HG03025 (cell line): ENCODE results near the gene BID.
A peak's percentile ranks its signal among the peaks of the same experiment; 100 is the strongest.
"Not testable (repeated sequence)": the region's sequence is repeated elsewhere in the genome, so short reads cannot be mapped to it uniquely, and the experiment has no call there.

Source experiments
- ATAC-seq: cut with Tn5 transposase; IDR thresholded peaks from one replicate; pipeline ENCODE4 v1.9.1; 2021; ENCODE audit warnings: mild to moderate bottlenecking, moderate library complexity; ENCODE audit not compliant: unreplicated experiment, low FRiP score

Gene BID

DNA sequence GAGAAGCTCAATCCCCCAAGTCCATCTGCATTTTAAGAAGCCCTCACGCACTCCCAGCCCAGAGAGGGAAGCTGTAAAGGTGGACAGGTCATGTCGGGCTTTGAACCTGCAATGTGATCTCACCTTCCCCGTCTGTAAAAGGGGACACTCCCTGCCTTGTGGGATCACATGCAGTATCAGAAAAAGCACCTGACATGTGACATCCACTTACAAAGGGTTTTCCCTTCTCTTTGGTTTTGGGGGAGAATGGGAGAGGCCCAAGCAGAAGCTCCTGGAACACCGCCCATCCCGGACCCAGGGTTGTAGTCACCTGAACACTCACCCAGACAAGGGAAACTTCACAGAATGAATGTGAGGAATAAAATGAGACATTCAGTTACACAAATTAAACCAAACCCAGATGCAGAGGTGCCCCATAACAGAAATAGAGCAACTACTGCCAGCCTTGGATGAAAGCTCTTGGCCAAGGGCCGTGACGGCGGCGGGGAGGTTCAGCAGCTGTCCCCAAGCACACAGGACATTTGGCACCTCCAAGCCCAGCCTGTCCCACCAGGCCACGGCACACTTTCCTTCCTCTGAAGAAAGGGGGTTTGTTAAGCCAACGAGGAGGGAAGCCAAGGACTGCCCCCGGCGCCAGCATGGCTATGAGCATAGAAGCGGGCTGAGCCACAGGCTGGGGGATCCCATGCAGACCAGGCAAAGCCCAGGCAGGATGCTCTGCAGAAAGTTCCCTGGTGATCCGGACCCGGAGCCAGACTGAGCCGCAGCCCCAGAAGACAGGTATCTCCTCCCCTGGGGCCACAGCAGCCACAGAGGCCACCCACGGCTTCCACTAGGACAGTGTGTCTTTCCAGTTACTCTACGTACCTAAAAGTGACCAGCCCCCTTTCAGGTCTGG is 3.8 kb downstream of the BID start:
- ATAC-seq, result no peak

DNA sequence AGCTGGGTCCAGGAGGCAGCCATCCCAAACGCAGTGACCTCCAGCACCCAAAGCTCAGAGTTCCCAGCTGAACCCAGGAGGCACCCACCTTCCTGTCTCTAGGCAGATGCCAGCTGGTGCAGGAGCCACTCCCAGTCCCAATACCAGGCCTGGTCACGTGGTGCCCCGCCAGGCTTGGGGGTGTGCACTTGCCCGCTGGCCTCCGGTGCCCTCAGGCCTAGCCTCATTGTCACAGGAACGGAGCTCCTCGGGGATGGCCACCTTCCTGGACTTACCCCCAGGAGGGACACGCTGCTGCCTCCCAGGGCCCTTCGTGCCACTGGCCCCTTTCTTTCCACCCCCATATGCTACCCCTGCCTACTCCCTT is 4.6 kb downstream of the BID start:
- ATAC-seq, result no peak

DNA sequence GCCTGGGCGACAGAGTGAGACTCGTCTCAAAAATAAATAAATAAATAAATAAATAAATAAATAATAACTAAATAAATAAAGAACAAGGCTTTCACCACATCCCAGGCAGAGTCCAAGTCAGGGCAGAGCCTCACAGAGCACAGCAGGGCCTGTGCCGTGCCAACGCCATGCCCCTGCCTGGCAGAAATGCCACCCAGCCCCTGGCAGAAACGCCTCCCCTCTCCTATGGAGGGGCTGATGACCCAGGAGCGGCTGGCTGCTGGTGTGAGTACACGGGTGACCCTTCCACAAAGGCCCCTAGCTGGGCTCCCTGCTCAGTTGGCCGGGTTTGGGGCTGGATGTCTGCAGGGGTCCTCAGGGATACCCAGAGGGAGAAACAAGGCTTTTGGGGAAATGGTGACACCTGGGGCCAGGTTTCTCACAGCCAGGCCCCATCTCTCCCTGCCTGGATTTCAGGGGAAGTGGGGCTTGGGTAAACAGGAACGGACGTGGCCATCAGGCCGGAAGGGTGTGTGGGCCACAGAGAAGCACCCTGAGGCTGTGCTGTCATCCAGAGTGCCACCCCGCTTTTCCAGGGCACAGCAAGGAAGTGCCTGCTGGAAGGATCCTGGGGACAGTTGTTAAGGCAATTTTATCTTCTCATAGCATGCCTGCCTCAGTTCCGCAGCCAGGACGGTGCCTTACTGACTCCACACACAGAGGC is 5.1 kb downstream of the BID start:
- no peak for ATAC-seq

DNA sequence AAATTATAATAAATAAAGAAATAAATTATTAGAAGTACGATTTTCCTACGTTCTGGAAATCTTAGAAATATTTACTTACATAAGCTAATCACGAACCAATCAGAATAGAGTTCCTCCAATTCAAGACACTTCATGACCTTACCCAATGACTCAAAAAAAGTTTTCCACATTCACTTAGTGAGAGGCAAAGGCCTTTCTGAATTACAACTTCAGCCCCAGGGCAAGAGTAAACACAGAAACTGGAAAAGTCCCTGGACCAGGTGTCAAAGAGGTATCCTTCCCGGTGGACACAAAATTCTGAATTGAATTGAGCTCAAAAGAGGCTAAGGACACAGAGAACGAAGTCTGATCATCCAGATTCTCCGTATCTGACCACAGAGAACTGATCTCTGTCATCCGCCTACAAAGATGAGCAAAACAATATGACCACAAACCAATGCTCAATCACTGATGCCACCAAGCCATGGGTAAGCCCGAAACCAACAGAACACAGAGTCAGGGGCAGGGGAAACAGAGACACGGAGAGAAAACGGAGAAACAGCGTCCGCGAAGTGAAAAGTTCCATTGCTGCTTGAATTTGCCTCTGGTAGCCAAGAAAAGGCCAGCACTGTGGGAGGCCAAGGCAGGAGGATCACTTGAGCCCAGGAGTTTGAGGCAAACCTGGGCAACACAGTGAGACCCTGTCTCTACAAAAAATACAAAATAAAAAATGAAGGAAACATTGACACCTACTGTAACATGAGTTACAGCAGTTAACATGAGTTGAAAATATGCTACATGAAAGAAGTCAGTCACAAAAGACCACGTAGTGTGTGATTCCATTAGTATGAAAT is 6.8 kb downstream of the BID start:
- peak; percentile 48 for ATAC-seq

DNA sequence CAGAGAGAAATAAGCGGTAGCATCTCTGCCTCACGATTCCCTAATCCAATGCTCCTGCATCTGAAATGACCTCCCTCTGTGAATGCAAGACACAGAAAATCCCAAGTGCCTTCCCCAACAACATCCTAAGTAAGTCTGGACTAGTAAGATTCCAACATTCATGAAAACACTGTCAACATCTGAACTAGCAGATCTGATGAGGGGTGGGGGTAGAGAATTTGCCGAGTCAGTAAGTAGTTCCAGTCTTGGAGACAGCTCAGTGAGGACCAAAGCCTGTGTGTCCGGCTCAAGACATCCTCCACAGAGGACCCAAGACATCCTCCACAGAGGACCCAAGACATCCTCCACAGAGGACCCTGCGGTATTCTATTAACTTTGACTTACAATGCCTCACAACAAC is 9.4 kb downstream of the BID start:
- not testable (repeated sequence) for ATAC-seq

DNA sequence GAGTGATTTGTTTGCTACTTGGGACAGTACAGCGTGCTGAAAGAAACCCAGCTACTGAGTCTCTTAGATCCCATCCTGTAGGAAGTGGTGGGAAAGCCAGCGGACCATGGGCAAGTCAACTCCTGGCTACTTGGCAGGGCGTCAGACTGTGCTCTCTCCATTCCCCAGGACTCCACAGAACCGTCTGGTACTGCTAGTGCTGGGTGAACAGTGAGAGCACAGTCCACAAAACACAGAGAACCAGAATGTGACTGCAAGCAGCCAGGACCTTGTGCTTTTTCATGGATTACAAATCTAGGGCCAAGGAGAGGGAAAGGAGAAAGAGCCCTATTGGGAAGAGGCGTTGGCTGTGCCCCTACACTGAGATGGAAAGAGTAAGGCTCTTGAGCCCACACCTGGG is 10.2 kb downstream of the BID start:
- no peak for ATAC-seq

DNA sequence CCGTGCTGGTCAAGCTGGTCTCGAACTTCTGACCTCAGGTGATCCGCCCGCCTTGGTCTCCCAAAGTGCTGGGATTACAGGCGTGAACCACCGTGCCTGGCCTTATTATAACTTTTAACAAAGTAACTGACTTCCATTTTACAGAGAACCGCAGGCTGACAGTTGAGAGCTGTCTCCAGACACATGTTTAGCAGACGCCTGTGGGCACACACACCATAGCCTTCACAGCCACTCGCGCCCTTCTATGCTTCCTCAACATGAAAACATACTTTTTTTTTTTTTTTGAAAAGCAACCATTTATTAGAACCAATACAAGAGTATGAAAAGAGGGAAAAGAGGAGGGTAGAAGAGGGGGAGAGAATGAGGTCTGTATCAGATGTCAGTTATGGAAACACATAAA is 10.8 kb downstream of the BID start:
- ATAC-seq, result not testable (repeated sequence)

DNA sequence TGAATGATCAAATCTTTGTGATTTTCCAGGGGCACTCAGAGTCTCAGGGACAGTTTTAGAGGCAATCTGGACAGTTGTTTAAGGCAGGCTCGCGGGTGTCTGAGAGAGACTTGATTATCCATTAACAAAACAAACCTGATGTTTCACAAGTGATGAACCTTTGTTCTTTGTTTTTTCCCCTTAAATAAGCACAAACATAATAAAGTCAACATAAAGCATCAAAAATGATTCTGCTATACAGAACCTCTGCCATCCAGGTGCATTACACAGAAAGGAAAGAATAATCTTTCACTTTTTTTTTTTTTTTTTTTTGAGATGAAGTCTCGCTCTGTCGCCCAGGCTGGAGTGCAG is 13.2 kb downstream of the BID start:
- no peak for ATAC-seq

DNA sequence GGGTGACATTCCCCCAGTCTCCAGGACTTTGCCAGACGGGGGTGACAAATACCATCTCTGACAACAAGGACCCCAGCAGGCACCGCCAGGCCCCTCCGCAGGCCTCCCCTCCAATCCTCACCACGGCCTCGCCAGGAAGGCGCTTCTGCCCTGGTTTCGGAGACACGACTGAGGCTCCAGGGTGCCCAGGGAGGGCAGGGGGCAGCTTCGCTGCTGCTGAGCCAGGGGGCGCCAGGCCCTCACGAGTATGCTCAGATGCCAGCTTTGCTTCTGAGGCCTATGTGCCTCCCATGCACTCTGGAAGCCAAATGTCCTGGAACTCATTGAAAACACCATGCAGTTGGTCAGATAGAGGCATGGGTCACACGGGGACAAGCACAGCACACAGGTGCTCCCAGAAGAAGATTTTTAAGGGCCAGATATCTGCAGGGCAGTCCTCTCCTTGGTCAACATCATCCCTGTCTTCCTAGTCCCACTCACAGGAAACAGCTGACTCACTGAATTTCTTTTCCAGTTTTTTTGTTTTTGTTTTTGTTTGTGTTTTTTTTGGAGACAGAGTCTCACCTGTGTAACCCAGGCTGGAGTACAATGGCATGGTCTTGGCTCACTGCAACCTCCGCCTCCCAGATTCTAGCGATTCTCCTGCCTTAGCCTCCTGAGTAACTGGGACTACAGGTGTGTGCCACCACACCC is 19.9 kb downstream of the BID start:
- ATAC-seq, result no peak

DNA sequence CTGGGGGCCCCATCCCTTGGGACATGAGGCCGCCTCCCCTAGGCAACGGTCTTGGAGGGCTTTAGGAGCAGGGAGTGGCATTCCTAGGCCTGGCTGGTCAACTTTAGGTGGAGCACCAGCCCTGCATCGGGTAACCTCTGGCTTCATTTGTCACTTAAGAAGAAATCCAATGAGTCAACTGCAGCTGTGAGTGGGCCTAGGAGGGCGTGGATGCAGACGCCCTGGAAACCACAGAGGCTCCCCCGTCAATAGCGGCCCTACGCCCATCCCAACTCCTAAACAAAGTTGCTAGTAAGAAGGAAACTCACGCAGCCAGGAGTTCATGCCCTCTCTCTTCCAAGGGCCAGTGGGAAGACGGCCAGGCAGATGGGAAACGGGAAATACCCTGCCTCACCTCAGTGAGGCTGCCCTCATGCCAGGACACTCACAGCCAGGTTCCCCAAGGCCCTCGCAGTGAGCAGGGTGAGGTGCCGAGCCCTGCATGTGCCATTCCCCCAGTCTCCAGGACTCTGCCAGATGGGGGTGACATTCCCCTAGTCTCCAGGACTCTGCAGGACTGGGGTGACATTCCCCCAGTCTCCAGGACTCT is 20.8 kb downstream of the BID start:
- ATAC-seq, result no peak

DNA sequence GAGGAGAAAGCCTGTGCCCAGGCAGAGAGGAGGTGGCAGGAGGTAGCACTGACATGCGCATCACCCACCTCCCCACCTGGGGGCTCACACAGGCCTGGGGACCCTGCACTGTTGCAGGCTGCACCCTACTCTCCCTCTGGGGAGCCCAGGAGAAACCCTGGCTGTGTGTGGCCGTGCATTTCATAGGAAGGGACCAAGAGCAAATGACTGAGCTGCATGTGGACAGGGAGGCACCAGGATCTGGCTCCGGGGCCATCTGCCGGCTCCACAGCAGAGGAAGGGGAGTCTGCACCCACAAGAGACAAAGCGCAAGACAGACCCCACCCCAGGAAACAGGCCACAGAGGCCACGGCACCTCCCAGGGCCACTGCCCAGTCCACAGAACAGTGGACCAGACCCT is 22.7 kb downstream of the BID start:
- no peak for ATAC-seq

DNA sequence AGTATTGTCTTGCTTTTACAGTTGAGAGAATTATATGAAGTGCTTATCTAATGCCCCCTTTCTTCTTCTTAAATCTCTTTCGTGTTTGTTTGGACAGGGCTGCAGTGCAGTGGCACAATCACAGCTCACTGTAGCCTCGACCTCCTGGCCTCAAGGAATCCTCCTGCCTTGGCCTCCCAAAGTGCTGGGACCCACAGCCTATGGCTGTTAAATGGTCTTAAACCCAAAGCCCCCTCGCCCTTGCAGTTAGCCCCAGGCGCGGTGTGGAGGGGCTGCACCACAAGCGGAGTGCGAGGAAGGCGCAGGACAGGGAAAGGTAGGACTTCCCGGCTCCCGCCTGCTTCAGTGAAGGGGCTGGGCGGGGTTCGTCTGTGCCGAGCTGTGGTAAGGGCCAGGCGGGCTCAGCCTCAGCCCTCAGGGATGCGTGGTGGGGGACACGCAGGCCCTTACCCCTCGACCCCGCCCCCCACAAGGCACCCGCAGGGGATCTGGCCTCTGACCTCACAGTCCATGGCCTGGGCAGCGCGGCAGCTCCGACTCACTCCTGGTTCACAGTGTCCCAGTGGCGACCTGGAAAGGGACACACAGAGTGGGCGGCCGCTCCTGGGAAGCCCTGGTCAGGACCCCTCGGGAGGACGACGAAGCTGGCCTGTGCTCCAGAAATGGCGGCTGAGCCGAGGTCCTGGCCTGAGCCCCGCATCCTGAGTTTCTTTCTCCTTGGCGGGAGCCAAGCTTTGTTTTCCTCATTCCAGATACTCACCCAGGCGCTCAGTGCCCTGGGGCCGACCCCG is 24.5 kb downstream of the BID start:
- no peak for ATAC-seq

DNA sequence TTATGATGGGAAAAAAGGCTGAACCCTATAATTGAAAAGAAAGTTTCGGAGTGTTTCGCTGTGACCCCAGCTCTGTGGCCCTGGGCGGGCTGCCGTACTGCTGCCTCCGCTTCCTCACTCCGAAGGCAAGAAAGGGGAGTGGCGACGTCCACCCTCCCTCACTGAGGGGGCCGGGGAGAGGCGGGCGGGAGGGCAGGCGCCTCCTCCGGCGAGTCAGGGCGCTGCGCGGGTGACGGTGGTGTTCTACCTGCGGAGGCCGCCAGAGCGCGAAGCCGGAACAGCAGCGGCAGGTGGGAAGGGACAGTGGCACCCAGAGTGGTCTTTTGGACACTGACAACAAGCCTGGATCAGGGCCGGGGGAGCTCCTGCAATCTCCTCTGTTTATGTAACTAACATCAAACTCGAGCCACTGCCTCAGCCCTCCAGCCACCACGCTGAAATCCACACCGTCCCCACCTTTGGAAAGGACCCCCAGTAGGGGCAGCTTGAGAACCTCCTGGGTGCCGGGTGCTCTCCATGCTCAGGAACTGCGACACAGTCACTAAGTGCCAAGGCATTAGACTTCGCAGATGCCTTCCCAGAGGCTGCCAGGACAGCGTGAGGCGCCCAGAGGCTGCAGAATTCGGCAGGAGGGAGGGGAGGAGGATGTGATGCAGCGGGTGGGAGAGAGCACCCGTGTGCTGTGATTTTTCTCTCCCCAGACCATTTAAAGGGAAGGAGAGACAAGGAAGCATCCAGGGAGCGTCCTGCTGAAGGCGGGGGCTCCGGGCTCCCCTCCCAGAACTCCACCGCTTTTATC is 25.5 kb downstream of the BID start:
- ATAC-seq, result no peak

DNA sequence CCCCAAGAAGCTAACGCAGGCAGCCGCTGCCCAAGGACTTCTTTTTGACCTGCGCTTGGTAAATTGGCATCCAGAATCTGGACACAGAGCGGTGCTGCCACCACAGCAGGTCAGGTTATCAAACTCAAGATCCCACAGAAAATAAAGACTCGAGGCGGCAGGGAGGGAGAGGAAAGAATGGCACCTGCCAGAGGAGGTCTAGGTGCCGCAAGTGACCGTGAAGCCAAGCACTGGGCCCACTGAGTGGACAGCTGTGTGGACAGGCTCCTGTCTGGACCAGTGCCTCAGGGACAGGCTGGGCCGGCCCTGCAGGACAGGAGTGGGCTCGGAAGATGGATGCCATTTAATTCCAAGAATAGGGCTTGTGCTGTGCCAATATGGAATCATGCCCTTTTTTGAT is 27.4 kb downstream of the BID start:
- no peak for ATAC-seq

DNA sequence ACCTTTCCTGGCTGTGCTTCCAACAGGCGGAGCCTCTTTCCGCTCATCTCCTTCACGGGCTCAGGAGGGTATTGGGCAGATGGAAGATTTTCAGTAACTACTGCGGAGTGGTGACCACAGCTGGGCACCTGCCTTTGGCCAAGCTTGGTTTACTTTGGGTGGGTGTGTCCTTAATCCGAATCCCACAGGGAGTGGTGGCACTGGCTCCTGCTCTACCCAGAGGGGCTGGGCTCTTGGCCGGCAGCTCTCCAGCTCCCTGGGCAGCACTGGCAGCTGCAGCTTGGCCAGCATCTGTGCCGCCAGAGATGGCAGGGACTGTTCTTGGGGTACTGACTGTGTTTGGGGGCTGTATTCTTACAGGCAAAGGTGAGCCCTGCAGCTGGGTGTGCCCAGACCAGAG is 29.8 kb downstream of the BID start:
- no peak for ATAC-seq

DNA sequence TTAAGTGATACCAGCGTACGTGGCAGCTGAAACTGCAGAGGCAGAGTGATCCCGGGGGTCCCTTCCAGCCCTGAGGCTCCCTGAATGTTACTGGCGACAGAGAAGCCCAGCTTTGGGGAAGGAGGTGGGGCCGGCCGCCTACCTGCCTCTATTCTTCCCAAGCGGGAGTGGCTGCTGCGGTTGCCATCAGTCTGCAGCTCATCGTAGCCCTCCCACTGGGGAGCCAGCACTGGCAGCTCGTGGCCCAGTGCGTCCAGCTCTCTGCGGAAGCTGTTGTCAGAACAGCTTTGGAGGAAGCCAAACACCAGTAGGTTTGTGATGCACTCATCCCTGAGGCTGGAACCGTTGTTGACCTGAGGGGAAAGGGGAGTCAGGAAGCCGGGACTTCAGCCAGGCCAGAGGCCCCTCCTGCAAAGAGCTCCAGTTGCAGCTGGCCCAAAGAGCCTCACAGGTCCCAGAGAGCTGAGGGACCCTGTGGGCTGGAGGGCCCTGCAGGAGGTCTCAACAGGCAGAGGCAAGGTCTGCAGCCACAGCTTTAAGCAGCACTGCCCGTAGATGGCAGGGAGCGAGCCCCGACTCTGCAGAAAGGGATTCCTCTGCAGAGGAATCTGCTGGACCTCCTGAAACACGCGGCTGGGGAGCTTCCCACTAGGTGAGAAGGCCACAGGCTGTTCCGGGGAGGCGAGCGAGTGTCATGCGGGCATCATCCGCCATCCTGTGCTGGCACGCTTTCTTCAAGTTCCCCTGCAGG is 30.4 kb downstream of the BID start:
- no peak for ATAC-seq

DNA sequence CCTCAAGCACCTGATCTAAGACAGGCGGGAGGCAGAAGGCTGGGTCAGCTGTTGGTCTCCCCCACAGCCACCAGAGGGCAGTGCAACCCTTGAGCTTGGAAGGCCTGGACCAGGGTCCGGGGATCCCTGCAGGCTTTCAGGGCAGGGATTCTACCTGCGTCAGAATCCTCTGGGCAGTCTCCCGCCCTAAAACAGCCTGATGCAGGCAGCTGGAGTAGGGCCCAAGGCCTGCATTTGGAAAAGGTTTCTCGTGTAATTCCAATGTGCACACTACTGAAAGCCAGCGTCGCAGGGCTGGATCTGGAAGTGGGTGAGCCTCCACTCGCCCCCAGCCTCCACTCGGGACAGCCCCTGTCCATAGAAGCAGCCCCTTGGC is 31.8 kb downstream of the BID start:
- no peak for ATAC-seq

DNA sequence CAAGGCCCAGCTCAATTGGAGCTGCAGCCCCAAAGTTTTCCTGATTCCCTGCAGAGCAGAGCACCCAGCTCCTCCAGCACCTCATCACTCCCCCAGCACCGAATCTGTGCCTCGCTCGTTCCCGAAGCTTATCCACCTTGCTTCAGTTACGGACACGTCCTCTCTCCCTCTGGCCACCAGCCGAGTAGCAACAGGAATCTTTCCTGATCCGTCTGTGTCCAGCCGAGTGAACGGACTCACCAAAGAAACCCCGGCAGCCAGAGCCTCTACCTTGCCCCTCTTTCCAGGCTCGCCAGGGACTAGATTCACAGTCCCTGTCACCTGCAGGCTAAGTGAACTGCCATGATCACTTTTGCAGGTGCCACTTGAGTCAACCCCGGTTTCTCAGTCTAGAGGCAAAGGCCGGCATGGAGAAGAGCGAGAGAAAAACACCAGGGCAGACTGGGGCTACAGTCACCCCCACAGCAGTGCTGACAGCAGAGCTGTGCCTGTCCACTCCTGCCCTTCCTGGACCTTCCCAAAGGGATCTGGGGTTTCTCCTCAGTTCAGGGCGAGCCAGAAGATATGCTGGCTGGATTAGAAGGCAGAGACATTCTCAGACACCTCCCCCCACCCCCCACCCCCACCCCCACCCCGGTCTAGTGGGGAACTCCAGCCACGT is 32.3 kb downstream of the BID start:
- ATAC-seq, result no peak
